Astrocyte (in vitro differentiated cells and primary cell): Measurements from ENCODE around the gene SYCE3.

Source experiments
- CTCF ChIP-seq: IDR thresholded peaks from 2 replicates; pipeline ENCODE4 v1.5.1; 2011; ENCODE audit warnings: low read depth, mild to moderate bottlenecking, inconsistent platforms, low read length, moderate library complexity; ENCODE audit not compliant: insufficient read depth
- EZH2 ChIP-seq: IDR thresholded peaks from 2 replicates; pipeline ENCODE4 v1.6.1; 2012; ENCODE audit warnings: mild to moderate bottlenecking, low read length, inconsistent platforms; ENCODE audit not compliant: insufficient read depth

DNA sequence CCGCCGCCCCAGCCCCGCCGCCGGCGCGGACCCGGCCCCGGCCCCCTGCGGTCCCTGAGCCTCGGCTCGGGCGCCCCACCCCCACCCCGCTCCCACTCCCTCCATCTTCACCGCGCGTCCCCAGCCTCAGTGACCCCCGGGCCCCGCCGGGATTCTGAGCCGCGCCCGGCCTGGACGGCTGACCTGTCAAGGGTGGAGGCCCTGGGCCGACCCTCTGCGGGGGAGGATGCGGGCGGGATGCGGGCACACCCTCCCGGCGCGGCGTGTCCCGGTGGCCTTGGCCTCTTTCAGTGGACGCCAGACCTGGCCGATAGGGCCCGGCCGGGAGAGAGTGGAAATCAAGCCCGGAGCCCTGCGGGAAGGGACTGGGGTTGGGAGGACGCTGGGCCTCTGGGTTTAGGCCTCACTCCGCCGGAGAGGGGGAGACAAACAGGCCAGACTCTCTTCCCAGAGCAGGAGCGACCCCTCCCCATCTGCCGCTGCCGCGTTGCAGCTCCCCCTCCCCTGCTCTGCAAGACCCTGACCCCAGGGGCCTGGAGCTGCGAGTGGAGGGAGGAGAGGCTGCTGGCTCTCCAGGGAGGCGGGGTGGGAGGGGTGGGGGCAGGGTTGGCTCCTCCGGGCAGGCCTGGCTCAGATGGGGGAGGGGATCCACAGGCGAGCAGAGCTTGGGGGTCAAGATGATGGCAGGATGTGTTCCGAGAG is 38.4 kb upstream of the SYCE3 start:
- TF ChIP-seq CTCF (no peak), EZH2 (peak; percentile 47)
